Myocyte (in vitro differentiated cells): Measurements from ENCODE around the gene COASY. TPM values are rescaled to one million over a fixed set of nuclear protein-coding genes. Genes with fewer than 3 reads are reported as not detected.
"Not testable (repeated sequence)": the region's sequence is repeated elsewhere in the genome, so short reads cannot be mapped to it uniquely, and the experiment has no call there.

Source experiments
- DNase-seq: peaks from one replicate; pipeline ENCODE4 v3.0.0-alpha.2; 2012; ENCODE audit warnings: low read depth
- total RNA-seq: library from RNA; depleted of rRNA; stranded (reverse); fragments of >200 nt; gene quantifications from 2 replicates; pipeline ENCODE4 v1.2.3, GENCODE V29; 2014

Gene COASY
- total RNA-seq, 1 donor from 2014 or later = 24.4 TPM

GRCh38 chr17:42531455-42532354 lies 30.2 kb upstream of the COASY start:
- DNase-seq = peak; percentile 61

GRCh38 chr17:42535155-42536047 lies 26.5 kb upstream of the COASY start:
- no peak for DNase-seq

DNA sequence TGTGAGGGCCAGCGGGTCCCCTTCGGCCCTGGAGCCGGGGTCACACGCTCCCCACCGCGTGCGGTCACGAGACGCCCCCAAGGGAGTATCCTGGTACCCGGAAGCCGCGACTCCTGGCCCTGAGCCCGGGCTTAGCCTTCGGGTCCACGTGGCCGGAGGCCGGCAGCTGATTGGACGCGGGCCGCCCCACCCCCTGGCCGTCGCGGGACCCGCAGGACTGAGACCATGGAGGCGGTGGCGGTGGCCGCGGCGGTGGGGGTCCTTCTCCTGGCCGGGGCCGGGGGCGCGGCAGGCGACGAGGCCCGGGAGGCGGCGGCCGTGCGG lies 25.9 kb upstream of the COASY start, which contains the start of gene NAGLU:
Gene NAGLU (plus strand): TSS at position 194 of the 324 bp plus-strand sequence. CDS start 32 bp downstream, at position 226.
- DNase-seq = peak; percentile 96

DNA sequence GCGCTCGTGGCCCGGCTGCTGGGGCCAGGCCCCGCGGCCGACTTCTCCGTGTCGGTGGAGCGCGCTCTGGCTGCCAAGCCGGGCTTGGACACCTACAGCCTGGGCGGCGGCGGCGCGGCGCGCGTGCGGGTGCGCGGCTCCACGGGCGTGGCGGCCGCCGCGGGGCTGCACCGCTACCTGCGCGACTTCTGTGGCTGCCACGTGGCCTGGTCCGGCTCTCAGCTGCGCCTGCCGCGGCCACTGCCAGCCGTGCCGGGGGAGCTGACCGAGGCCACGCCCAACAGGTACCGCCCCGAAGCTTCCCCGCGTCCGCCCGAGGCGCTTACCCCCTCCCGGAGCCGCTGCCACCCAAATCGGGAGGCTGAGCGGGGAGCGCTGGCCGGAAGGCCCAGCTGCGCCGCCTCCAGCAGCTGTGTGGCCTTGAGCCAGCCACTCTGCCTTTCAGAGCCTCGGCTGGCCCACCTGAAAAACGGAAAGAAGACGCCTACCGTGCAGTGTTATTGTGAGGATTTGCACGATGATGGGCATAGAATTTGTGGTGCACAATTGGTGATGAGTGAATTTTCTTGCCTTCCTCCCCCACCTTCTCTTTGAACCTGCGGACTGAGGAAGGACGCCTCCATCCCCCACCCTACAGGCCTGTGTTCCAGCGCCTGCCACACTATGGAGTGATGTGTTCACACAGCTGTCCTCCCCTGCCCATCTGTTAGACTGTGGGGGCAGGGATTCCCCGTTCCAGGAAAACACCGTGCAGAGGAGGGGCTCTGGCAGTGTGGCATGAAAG lies 25.4 kb upstream of the COASY start:
- peak; percentile 93 for DNase-seq

DNA sequence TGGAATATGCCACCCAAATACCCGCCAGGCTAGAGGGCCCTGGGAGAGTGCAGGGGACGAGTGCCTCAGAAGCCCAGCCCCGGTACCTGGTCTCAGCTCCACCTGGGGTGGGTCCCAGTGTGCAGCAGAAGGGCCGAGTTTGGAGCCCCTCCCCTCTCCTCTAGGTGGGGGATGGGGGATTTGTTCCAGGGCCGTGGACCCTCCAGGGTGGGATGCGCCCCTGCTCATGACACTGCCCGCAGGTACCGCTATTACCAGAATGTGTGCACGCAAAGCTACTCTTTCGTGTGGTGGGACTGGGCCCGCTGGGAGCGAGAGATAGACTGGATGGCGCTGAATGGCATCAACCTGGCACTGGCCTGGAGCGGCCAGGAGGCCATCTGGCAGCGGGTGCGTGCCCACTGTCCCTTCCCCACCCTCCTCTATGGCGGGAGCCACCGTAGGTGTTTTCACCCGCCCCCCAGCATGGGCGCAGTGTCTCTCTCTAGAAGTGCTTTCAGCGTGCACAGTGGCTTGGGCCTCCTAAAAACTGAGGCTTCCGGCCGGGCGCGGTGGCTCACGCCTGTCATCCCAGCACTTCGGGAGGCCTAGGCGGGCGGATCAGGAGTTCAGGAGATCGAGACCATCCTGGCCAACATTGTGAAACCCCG lies 24.7 kb upstream of the COASY start:
- no peak for DNase-seq

DNA sequence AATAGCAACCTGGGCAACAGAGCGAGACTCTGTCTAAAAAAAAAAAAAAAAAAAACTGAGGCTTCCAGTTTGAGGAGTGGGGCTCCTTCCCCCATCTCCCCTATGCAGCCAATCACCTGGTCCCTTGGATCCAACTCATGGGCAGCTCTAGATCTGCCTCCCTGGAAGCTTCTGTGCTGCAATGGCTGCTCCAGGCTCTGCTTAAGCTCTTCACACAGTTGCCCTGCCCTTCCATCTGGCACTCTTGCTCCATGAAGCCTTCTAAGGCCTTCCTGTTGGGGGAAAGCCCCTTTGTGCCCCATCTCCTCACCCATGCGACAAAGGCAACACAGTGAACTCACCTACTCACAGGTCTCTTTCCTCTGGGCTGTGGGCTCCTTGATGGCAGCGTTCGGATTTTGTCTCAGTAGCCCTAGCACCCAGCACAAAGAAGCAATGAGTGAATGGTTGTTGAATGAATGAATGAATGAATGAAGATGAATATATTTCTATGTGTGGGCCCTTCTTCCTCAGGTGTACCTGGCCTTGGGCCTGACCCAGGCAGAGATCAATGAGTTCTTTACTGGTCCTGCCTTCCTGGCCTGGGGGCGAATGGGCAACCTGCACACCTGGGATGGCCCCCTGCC lies 24.0 kb upstream of the COASY start:
- no peak for DNase-seq

GRCh38 chr17:42538482-42538881 lies 23.5 kb upstream of the COASY start:
- no peak for DNase-seq

GRCh38 chr17:42540558-42540957 lies 21.4 kb upstream of the COASY start:
- not testable (repeated sequence) for DNase-seq

DNA sequence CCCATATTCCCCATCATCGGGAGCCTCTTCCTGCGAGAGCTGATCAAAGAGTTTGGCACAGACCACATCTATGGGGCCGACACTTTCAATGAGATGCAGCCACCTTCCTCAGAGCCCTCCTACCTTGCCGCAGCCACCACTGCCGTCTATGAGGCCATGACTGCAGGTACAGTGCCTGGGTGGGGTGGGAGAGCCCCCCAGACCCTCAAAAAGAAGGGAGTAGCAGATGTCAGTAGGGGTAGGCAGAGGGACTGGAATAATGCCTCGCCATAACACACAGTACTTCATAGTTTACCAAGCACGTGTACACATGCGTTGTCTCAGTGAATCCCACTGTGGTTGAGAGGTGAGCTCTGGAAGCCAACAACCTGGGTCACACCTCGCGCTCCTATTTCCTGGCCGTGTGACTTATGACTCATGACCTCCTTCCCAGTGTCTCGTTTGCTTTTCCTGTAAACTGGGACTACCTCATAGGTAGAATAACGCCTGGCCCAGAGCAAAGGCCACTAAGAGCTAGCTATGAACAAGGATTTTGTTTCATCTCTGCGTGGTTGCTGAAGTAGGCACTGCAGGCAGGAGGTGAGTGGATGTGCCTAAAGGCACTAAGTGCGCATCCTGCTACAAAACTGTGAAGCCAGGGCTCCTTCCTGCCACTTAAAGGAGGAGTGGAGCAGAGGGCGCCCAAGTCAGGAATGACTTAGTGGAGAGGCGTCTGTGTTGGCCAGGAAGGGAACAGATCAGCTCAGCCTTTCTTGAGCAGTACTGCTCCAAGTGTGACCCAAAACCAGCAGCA lies 20.7 kb upstream of the COASY start:
- DNase-seq = no peak

- DNase-seq = no peak
Measured at GRCh38 chr17:42543190-42544079, 18.5 kb upstream of the COASY start.

DNA sequence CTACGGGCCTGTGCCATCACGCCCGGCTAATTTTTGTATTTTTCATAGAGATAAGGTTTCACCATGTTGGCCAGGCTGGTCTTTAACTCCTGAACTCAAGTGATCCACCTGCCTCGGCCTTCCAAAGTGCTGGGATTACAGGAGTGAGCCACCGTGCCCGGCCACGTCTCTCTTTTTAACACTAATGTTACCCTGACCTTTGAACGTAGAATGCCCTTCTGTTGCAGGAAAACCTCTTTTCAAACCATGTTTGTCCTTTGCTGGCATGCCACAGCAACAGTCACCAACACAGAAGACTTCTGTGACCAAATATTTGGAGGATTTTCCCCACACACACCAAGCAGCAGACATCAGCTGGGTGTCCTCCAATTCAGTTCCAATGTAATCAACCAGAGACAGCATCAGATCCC lies 17.1 kb upstream of the COASY start:
- DNase-seq = no peak

DNA sequence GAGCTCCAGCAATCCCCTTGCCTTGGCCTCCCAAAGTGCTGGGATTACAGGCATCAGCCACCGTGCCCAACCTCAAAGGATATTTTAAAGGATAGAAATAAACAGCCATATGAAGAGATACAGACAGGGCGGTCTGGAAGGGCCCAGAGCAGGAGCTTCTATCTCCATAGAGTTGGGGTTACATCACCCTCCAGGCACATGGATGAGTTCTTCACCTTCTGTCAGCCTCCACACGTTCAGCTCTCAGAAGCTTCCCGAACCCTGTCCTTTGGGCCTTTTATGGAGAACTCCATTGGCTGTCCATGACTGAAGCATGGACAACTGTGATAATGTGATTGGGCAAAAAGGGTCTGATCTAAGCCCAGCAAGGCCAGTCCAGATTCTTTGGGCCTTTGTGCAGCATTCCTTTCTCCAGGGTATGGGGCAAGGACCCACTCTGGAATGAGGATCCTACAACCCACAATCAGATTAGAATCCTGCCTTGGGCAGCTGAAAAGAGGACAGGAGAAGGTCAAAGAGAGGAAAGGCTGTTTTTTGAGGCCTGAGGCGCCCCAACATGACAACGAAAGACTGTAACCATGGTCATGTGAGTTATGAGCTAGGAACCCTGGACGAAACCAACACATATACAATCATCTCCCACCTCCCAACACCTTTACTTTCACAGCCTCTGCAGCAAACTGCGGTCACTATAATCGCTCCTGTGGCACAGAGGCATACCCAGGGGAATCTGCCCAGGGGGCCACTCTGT lies 16.0 kb upstream of the COASY start:
- DNase-seq = not testable (repeated sequence)

GRCh38 chr17:42547001-42547461 lies 14.9 kb upstream of the COASY start:
- no peak for DNase-seq

DNA sequence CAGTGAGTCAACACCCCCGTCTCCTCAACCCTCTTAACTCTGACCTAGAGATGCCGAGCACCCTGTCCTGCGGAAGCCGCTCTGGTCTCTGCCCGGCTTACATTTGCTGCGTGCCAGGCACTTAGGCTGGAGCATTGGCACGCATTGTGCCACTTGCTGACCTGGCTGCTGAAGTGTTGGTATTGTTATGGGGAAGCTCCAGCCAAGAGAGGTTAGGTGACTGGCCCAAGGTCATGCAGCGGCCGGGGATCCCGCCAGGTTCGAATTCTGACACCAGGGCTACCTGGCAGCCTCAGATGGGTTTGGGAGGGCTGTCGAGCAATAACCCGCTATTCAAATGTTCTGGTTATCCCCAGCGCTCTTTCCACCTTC lies 14.3 kb upstream of the COASY start:
- no peak for DNase-seq

- DNase-seq = no peak
Measured at GRCh38 chr17:42548070-42548837, 13.7 kb upstream of the COASY start.

- no peak for DNase-seq
Measured at GRCh38 chr17:42548993-42549755, 12.8 kb upstream of the COASY start.
